IPS-15b (cell line): Measurements from ENCODE around the gene SARDH.
A peak's percentile ranks its signal among the peaks of the same experiment; 100 is the strongest.
"Not testable (repeated sequence)": the region's sequence is repeated elsewhere in the genome, so short reads cannot be mapped to it uniquely, and the experiment has no call there.

Experiments
- H3K27me3 ChIP-seq: one replicate; pipeline ENCODE4 v1.6.1; 2013; ENCODE audit warnings: low read length; ENCODE audit not compliant: control insufficient read depth, insufficient read depth
- H3K36me3 ChIP-seq: one replicate; pipeline ENCODE4 v1.6.1; 2013; ENCODE audit warnings: low read length; ENCODE audit not compliant: control insufficient read depth, insufficient read depth
- H3K4me1 ChIP-seq: one replicate; pipeline ENCODE4 v1.6.1; 2013; ENCODE audit warnings: mild to moderate bottlenecking, low read length; ENCODE audit not compliant: control insufficient read depth, insufficient read depth
- H3K4me3 ChIP-seq: one replicate; pipeline ENCODE4 v1.5.1; 2013; ENCODE audit warnings: low read depth, low read length
- H3K9ac ChIP-seq: one replicate; pipeline ENCODE4 v1.6.1; 2013; ENCODE audit warnings: low read depth, mild to moderate bottlenecking, low read length
- H3K9me3 ChIP-seq: one replicate; pipeline ENCODE4 v1.6.1; 2013; ENCODE audit warnings: mild to moderate bottlenecking, low read length; ENCODE audit not compliant: control insufficient read depth, insufficient read depth

SARDH gene

GRCh38 chr9:133750982-133751649 is 13.0 kb upstream of the SARDH start:
- no peak overlapping the region for H3K4me3 ChIP-seq
- H3K27me3 ChIP-seq = no peaks in the 10 kb centered on the region
- no peaks in the 10 kb centered on the region for H3K9me3 ChIP-seq
- H3K4me1 ChIP-seq = no peaks in the 10 kb centered on the region
- H3K36me3 ChIP-seq = no peaks in the 10 kb centered on the region
- H3K9ac ChIP-seq = no peak overlapping the region

- Histone ChIP-seq H3K4me3 (no peak overlapping the region), H3K4me1 (no peaks in the 10 kb centered on the region), H3K27me3 (no peaks in the 10 kb centered on the region), H3K9ac (no peak overlapping the region), H3K9me3 (no peaks in the 10 kb centered on the region), H3K36me3 (no peaks in the 10 kb centered on the region)
These were observed 9.2 kb upstream of the SARDH start for GRCh38 chr9:133747309-133747708.

GRCh38 chr9:133744528-133744927 is 6.4 kb upstream of the SARDH start:
- not testable (repeated sequence) for H3K4me3 ChIP-seq, H3K36me3 ChIP-seq, H3K4me1 ChIP-seq, H3K9ac ChIP-seq, H3K27me3 ChIP-seq, H3K9me3 ChIP-seq

GRCh38 chr9:133742849-133743444 is 4.8 kb upstream of the SARDH start:
- H3K4me1 ChIP-seq = peaks cover 3% of the 10 kb centered on the region
- H3K9ac ChIP-seq = no peak overlapping the region
- H3K36me3 ChIP-seq = no peaks in the 10 kb centered on the region
- H3K27me3 ChIP-seq = no peaks in the 10 kb centered on the region
- no peaks in the 10 kb centered on the region for H3K9me3 ChIP-seq
- no peak overlapping the region for H3K4me3 ChIP-seq

- Histone ChIP-seq H3K27me3 (no peaks in the 10 kb centered on the region), H3K9ac (no peak overlapping the region), H3K9me3 (no peaks in the 10 kb centered on the region), H3K36me3 (no peaks in the 10 kb centered on the region), H3K4me1 (peaks cover 6% of the 10 kb centered on the region), H3K4me3 (no peak overlapping the region)
These were observed 4.1 kb upstream of the SARDH start for GRCh38 chr9:133742251-133742650.

GRCh38 chr9:133741716-133742115 is 3.6 kb upstream of the SARDH start:
- Histone ChIP-seq H3K4me3 (no peak overlapping the region), H3K9ac (no peak overlapping the region), H3K4me1 (peaks cover 6% of the 10 kb centered on the region), H3K36me3 (no peaks in the 10 kb centered on the region), H3K9me3 (no peaks in the 10 kb centered on the region), H3K27me3 (no peaks in the 10 kb centered on the region)

GRCh38 chr9:133740911-133741310 is 2.8 kb upstream of the SARDH start:
- Histone ChIP-seq H3K4me1 (peaks cover 6% of the 10 kb centered on the region), H3K4me3 (no peak overlapping the region), H3K9ac (no peak overlapping the region), H3K9me3 (no peaks in the 10 kb centered on the region), H3K27me3 (no peaks in the 10 kb centered on the region), H3K36me3 (no peaks in the 10 kb centered on the region)

GRCh38 chr9:133739408-133740280 is 1.5 kb upstream of the SARDH start:
- Histone ChIP-seq H3K4me3 (no peak overlapping the region), H3K9ac (no peak overlapping the region), H3K36me3 (no peaks in the 10 kb centered on the region), H3K9me3 (no peaks in the 10 kb centered on the region), H3K27me3 (no peaks in the 10 kb centered on the region), H3K4me1 (peaks cover 6% of the 10 kb centered on the region)

GRCh38 chr9:133738640-133739225 is 581 bp upstream of the SARDH start:
- Histone ChIP-seq H3K4me3 (peak overlapping the region; percentile 18), H3K27me3 (no peaks in the 10 kb centered on the region), H3K9ac (no peak overlapping the region), H3K4me1 (peaks cover 6% of the 10 kb centered on the region), H3K36me3 (no peaks in the 10 kb centered on the region), H3K9me3 (no peaks in the 10 kb centered on the region)

- Histone ChIP-seq H3K36me3 (no peaks in the 10 kb centered on the region), H3K4me1 (peaks cover 6% of the 10 kb centered on the region), H3K9ac (no peak overlapping the region), H3K27me3 (no peaks in the 10 kb centered on the region), H3K4me3 (no peak overlapping the region), H3K9me3 (no peaks in the 10 kb centered on the region)
These were observed 930 bp downstream of the SARDH start for GRCh38 chr9:133737071-133737773.

- Histone ChIP-seq H3K4me1 (peaks cover 6% of the 10 kb centered on the region), H3K9ac (no peak overlapping the region), H3K4me3 (no peak overlapping the region), H3K9me3 (no peaks in the 10 kb centered on the region), H3K36me3 (no peaks in the 10 kb centered on the region), H3K27me3 (no peaks in the 10 kb centered on the region)
These were observed 2.2 kb downstream of the SARDH start for GRCh38 chr9:133735931-133736330.
